IPS-NIHi7 (cell line): ENCODE data around the gene CCDC146.
"Not testable (repeated sequence)": the region's sequence is repeated elsewhere in the genome, so short reads cannot be mapped to it uniquely, and the experiment has no call there.

ENCODE experiments used
- DNase-seq: peaks from one replicate; pipeline ENCODE4 v3.0.0; 2012; ENCODE audit warnings: mixed read lengths; ENCODE audit errors: extremely low spot score

Gene CCDC146

DNA sequence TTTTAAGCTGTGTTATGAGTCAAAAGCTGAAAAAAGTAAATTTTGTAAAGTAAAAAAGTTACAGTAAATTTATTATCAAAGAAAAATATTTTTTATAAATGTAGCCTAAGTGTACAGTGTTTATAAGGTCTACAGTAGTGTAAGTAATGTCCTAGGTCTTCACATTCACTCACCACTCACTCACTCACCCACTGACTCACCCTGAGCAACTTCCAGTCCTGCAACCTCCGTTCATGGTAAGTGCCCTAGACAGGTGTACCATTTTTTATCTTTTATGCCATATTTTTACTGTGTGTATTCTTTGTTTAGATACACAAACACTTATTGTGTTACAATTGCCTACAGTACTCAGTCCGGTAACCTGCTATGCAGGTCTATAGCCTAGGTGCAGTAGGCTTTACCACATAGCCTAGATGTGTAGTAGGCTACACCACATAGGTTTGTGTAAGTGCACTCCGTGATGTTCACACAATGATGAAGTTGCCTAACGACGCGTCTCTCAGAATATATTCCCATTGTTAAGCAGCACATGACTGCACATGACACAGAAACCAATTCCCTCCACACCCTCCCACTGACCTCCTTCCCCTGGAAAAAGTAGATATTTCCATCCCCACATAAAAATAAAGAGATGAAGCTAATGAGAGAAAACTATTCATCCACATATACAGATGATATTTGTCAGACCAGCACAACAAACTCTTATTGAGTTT is 122.0 kb downstream of the CCDC146 start:
- no peak for DNase-seq

DNA sequence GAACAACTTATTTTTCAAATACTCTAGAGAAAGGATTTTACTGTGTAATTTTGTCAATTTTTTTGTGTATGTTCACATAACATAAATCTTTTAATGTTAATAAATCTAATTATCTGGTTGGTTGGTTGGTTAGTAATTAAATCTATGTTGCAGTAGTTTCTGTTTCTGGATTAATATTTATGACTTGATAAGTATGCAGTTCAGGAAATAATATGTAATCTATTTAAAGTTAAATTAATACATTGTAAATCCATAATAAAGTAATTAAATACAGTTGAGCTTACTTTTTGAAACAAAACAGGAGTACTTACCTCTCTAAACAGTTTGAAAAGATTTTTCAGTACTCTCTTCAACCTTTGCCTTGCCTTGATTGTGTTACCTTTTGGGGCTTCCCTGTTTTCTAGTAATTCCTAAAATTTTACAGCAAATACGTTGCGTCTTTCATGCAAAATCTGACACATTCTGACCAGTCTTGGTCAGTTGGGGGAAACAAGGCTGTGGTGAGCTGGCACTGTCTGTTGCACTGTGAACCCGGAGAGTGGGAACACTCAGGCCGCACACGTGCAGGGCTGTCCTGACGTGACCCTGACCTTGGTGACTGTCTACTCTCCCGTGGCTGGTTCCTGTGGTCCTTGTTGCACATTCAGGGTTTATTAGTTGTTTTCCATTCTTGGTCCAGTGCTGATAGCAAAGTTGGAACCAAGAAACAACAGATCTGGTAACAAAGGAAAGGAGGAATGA is 122.8 kb downstream of the CCDC146 start:
- no peak for DNase-seq

DNA sequence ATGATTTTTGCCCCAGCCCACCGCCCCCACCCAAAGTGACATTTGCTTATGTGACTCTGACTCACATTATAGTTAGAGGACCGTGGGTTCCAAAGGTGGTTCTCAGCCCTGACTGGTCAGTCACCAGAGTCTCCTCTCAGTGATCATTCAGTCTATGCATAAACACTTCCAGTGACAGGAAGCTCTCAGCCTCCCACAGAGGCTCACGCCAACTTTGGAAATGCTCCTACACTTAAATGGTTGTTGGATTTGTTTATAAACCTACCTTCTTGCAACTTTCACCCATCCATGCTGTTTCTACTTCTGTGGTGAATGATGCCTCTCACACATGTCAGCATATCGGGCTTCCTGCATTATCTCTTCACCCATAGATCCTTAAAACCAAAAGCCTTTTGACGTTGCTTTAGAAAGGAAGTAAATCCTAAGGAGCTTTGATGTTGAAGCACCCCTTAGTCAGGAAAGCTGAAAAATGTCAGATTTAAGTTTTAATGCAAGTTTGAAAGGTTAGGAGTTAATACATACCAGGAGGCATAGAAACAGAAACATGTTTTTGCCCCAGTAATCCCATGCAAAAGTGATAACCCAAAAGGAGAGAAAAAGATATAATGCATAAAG is 123.7 kb downstream of the CCDC146 start:
- DNase-seq, result no peak

DNA sequence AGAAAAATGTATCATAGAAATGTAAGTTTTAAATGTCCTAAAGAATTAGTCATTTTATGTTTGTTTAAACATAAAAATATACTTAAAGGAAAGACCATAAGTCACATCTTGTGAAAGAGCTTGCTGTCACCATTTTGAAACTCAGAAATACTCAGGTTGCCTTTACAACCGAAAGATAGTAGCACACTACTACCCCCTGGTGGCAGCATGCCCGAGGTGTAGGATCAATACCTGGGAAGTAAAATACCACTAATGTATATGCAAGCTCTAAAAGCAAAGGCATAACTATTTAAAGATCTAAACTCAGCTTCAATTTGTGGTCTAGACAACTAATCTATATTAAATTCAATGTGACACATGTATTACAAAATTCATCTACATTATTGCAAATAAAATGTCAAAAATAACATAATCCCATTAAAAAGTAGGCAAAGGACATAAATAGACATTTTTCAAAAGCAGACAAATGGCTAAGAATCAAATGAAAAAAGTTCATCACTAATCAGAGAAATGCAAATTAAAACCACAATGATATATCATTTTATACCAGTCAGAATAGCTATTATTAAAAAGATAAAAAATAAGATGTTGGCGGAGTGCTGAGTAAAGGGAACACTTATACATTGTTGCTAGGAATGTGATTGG is 124.9 kb downstream of the CCDC146 start:
- peak; percentile 66 for DNase-seq

DNA sequence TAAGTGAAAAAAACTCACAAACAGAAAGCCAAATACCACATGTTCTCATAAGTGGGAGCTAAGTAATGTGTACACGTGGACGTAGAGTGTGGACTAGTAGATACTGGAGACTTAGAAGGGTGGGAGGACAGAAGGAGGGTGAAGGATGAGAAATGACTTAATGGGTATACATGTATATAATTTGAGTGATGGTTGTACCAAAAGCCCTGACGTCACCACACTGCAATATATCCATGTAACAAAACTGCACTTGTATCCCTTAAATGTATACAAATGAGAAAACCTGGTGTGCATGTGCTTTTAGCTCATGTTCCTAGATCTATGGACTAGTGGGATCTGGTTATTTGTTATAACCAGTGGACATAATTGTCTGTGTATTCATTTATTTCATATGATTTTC is 125.7 kb downstream of the CCDC146 start:
- no peak for DNase-seq

DNA sequence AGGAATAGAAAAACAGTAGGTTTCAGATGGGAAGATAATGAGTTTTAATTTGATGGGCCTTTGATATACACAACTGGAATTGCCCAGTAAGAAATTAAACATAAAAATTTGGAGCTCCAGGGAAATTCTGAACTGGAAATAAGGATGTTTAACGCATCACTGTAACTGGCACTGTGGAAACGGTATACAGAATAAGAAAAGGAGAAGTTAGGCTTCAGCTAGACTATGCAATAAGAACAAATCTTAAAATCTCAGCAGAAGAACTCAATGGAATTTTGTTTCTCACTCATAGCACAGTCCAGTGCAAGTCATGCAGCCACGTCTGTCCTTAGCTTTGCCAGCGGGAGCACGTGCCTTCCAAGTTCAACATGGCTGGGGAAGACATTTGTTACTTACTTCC is 130.1 kb downstream of the CCDC146 start:
- DNase-seq, result no peak

DNA sequence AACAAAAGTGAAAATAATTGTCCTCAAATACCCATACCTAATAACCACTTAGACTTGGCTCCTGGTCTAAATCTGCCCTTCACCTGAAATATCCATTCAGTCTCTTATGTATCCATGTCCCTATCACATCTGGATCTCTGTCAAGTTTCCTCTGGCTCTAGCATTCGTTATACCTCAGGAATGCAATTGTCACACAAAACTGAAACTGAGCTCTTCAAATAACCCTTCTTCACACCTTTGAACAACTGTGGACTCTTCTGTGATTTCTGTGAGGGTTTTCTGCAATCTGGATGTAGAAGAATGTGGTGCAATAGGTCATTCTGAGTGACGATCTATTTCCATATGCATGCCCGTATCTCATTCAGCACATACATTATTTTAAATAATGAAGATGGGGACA is 130.7 kb downstream of the CCDC146 start:
- no peak for DNase-seq

DNA sequence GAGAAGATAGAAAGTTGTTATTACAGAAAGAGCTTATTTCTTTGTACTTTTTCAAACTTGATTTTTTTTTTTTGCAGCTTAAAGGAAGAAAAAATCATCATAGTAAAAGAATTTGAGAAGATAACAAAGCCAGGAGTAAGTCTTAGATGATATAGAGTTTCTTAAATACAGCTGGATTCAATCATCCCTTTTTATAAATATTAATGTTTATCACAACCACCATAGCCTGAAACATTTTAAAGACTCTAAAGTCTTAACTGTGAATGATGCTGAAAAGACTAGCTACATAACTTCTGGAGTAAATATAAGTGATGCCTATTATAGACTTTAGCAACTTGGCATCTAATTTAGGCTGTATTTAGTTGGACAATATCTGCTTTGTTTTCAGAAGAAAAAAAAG is 132.0 kb downstream of the CCDC146 start:
- DNase-seq, result no peak

DNA sequence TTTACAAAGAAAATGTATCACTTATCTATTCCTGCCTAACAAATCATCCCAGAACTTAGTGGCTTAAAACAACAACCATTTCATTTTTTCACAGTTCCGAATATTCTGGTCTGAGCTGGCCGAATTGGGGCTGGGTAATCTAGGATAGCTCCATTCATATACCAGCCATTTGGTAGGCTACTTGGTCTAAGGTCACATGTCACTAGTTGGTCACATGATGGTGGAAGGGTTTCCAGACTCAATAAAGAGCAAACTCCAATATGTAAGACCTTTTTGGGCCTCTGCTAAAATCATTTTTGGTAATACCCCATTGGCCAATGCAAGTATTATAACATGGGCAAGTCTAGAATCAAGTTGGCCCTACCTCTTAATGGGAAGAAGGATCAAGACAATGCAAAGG is 132.5 kb downstream of the CCDC146 start:
- DNase-seq, result no peak

DNA sequence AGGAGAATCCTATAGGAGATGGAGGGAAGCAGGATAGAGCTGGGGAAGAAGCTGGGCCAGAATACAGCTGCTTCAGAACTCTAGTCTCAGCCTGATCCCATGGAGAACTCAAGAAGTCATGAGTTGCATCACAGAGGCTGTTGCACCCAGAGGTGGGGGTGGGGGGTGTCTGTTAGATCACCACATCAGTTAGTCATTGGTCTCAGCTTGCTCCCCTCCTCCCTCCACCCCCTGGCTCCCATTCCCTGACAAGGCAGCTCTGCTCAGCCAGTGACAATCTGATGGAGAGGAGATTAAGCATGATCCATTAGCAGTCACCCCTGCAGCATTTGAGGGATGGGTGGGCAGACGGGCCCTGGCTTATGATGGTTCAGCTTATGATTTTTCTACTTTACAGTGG is 135.6 kb downstream of the CCDC146 start:
- no peak for DNase-seq

DNA sequence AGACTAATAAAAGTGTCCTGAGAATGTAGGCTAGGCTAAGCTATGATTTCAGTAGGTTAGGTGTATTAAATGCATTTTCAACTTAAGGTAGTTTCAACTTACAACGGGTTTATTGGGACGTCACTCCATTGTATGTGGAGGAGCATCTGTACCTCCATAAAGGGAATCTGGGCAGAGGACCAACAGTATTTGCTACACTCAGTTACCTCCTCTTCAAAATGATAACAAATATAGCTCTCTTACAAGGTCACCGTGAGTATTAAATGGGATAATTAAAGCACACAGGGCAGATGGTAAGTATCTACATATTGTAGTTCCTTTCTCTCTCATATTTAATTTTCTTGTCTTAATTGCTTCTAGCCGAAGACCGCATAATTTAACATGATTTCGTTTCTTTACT is 136.2 kb downstream of the CCDC146 start:
- no peak for DNase-seq

DNA sequence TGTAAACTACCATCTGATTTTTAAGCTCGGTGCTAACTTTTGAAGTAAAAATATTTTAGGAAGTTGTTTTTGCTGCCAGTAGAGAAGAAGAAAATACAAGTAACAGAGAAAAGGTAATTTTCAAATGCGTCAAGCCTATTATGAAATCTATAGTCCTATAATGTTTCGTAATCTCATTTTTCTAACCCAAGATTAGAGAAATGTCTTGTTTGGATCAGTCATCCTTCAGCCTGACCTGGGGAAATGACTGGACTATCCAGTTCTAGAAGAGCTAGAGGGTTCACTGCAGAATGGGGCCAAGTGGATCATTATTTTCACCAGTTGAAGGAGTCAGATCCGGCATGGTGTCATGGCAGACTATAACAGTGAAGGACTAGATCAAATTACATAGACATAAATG is 139.9 kb downstream of the CCDC146 start:
- no peak for DNase-seq

DNA sequence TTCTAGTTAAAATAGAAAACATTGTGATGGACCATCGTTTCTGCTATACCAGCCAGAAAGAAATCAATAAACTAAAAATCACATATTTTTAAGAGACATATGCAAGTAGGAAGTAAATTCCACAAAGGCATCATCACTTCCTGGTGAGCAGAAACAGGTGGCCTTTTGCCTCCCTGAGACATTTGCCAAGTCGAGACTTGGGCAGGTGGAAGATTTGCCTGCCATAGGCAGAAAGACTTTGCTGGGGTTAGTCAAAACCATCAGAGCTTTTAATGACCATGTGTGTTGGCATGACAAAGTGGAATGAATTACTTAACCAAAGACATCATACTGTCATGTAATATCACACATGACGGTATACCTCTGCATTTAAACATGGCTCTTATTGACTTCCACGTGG is 143.3 kb downstream of the CCDC146 start:
- no peak for DNase-seq

DNA sequence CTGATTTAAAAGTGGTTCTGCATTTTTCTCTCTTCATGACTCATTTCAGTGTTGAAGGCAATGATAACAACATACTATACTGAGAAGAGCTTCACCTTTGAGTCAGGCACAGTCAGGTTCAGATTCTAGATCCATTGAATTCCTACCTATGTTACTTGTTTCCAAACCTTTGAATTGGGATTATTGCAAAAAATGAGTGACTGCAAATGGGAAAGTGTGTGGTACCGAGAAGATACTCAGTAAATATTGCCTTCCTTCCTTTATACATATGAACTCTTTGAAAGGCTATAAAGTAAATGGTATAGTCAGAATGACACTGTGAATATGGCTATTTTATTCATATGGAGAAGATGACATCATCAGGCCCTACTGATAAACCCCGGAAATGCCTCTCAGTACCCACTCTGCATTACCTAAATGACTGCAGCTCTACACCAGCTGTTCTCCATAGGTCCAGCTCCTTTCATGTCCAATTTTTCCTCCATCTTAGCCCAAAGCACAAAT is 143.9 kb downstream of the CCDC146 start:
- no peak for DNase-seq

DNA sequence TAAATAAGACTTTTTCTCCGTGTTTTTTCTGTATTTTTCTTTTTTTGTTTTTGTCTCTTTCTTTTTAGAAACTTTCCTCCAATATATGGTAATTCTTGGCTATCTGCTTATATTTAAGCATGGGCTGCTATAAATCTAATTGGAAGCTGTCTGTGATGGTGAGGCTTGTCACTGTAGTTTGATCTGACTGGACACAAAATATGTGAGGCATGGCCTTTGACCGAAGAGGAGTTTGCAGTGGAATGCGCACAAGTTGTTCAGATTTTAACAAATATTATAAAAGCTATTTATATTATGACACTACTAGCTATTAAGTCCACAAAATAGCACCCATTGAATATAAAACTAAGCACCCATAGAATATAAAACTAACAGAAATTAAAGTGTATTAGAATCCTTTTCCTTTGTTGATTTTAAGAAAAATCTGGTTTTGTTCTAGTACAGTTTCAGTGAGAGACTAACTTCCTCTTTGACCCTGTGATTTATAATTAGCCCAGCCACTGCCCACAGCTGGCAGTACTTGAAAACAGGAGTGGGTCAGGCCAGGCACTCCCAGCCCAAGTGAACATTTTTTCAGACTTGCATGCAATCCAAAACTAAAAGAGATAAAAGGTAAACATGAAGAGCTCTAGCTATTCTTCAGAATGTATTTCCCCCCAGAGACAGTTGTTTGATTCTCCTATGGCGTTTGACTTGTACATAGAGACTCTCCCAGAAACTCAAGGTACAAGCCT is 147.1 kb downstream of the CCDC146 start:
- no peak for DNase-seq

DNA sequence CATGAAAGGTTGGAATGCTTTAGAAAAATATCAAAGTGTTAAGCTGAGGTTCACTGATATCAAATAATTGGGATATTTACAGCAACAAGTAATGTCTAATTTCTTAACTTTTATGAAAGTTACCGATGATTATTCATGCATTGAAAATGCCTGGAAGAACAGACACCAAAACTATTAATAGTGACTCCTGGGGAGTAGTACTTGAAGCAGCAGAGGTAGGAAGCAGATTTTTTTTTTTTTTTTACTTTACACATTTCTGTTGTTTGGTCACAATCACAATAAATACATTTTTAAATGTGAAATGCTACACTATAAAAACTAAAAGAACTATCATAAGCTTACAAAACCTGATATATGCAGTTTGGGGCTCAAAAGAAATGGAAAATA is 147.7 kb downstream of the CCDC146 start:
- no peak for DNase-seq

DNA sequence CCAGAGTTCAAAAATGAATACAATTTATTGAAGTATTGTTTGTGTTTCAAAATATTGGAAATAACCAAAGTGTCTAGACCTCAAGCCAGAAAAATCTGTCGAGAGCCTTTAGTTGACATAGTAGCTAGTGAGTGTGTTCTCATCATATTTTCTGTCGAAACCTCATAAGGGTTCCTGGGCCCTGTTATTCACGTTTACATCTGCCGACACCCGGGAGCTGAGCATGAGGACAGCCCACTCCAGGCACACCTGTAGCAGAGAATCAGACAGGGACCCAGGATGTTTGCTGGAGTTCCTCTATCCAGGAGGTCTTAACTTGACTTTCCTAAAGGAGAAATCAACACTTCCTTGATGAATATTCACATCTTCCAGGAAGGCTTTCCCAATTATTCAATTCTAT is 149.4 kb downstream of the CCDC146 start:
- DNase-seq, result no peak

DNA sequence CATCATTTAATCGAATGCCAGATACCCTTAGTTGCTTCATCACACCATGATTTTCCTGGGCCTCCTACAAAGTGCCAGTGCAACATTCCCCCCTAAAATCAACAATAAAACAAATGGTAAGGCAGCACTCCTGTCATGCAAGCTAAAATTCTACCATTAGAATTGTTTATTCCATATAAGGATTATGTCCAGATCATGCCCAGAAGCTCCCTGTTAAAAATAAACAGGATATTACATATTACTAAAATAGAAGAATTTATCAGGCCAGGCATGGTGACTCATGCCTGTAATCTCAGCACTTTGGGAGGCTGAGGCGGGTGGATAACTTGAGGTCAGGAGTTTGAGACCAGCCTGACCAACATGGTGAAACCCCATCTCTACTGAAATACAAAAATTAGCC is 153.2 kb downstream of the CCDC146 start:
- DNase-seq, result not testable (repeated sequence)

DNA sequence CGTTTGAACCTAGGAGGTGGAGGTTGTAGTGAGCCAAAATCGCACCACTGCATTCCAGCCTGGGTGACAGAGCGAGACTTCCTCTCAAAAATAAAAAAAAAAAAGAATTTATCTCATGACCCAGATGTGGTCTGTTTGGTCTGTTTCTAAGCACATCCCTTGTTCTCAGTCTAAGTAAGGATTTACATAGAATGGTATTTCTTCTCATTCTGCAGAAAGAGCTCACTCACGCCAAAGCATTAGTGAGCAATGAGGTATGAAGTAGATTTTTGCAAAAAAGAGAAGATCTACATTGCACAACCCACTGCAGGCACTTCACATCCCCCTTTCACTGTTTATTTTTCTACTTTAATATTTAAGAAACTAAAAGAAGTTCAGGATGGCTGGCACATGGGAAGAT is 153.7 kb downstream of the CCDC146 start:
- no peak for DNase-seq

DNA sequence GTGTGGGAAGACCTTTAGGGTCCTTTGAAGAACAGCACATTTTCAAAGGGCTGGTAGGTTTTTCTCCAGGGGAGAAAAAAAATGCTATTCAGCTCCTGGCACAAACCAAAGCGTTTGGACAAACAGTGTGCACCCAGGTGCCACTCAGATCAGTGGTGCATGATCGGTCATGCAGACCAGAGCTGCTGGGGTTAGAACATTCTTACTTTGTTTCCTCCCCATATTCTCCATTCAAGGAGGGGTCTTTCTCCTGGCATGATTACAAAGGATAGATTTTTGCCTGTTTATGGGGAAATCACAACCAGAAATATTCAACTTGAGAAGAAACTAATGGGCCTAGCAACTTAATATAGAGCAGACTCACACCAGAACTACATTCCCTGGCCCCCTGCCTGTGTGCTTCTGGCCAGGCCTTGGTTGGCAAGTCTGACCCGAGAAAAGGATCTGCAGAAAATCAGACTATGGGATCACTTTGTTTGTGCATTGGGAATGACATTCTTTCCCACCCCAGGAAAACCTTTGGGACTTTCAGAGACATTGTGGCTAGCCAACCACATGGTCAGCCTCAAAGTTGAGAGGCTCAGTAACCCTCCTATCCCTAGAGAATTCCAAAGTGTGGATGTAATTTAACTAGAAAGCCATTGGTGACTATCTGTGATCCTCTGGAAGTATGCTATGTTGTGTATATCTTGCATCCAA is 159.5 kb downstream of the CCDC146 start:
- no peak for DNase-seq

DNA sequence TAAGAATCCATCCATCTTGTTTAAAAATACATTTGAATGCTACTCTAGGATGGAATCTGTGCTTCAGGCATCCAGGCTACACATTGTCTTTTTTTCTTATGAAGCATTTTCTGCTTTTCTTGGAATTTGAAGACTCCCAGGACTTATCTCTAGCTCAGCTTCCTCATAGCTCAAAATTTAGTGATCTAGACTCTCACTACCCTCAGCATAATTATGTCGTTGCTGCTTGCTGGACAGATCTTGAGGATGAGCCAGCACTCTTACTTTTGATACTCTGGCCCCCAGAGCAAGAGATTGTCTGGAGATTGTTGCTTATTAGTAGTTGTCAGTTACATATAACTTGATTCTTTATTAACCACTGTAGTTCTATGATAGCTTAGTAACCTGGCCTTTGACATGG is 160.5 kb downstream of the CCDC146 start:
- no peak for DNase-seq
